GM19467 (cell line): ENCODE data around the gene RALGAPB.

Experiments used
- ATAC-seq: cut with Tn5 transposase; IDR thresholded peaks from one replicate; pipeline ENCODE4 v1.9.1; 2021; ENCODE audit warnings: mild to moderate bottlenecking, moderate library complexity; ENCODE audit not compliant: unreplicated experiment

Gene RALGAPB

GRCh38 chr20:38603286-38603685 lies 130.6 kb downstream of the RALGAPB start:
- no peak for ATAC-seq

DNA sequence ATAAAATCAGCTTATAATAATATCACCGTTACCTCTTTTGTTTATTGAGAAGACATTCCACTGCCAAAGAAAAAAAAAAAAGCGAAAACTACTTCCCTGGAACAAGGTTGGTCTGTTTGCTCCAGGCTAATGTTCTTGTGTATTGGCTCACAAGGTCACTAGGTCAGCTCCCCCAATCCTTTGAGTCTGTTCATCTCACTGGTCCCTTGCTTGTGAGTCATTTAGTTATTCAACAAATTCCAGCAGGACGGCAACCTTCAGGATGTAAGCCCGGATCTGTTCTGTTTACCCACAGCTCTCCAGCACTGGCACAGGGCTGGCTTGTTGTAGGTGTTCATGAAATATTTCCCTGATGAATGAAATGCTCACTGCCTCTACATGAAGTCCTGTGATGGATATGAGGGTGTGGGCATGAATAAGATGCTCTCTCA lies 132.2 kb downstream of the RALGAPB start:
- ATAC-seq: no peak

- ATAC-seq: no peak
Observed at GRCh38 chr20:38607351-38607750, 134.7 kb downstream of the RALGAPB start.

- no peak for ATAC-seq
Observed at GRCh38 chr20:38608188-38608587, 135.5 kb downstream of the RALGAPB start.

DNA sequence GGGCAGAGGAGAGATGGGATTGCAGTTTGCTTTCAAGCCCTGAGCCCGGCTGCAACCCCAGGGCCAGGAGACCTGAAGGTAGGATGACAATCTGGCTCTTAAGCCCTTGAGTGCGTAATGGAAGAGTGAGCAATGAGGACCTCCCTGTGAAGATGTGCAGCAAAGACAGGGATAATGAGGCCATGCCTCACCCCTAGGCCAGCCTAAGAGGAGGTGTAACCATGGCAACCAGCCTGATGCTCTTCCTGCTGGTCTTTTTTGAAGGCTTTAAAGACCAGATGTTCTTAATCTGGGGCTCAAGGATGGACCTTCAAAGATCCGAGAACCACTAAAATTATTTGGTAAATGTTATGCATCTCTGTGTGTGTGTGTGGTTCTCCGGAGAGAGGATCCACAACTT lies 137.2 kb downstream of the RALGAPB start:
- ATAC-seq: no peak

GRCh38 chr20:38610521-38610920 lies 137.9 kb downstream of the RALGAPB start:
- ATAC-seq: no peak

GRCh38 chr20:38612751-38613515 lies 140.3 kb downstream of the RALGAPB start:
- ATAC-seq: no peak

- no peak for ATAC-seq
Observed at GRCh38 chr20:38615283-38615682, 142.6 kb downstream of the RALGAPB start.

GRCh38 chr20:38616457-38616856 lies 143.8 kb downstream of the RALGAPB start:
- ATAC-seq: no peak

- no peak for ATAC-seq
Observed at GRCh38 chr20:38617011-38617829, 144.6 kb downstream of the RALGAPB start.

DNA sequence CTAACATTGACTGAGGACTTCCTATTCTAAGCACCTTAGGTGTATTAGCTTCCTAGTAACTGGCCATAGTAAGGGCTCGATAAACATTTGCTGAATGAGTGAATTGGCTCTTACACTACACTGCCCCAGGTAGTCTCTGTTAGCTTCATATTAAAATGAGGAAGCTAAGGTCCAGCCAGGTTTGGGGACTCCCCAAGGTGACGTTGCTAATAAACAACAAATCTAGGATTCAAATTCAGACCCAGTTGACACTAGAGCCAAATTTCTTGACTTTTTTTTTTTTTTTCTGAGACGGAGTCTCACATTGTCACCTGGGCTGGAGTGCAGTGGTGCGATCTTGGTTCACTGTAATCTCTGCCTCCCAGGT lies 145.2 kb downstream of the RALGAPB start:
- ATAC-seq: no peak

- ATAC-seq: no peak
Observed at GRCh38 chr20:38620441-38620840, 147.8 kb downstream of the RALGAPB start.

GRCh38 chr20:38623061-38623460 lies 150.4 kb downstream of the RALGAPB start:
- no peak for ATAC-seq

DNA sequence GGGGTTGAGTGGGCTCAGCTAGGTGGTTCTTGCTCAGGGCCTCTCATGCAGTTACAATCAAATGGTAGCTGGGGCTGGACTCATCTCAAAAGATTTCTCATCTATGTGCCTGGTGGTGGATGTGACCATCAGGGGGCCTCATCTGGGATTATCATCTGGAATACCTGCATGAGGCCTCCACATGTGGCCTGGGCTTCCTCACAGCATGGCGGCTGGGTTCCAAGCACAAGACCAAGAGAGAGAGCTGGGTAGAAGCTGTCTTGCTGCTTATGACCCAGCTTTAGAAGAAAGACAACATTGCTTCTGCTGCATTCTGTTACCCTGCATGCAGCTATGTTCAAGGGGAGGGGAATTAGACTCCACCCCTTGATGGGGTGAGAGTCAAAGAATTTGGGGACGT lies 151.4 kb downstream of the RALGAPB start:
- no peak for ATAC-seq

GRCh38 chr20:38625896-38626295 lies 153.3 kb downstream of the RALGAPB start:
- ATAC-seq: no peak

DNA sequence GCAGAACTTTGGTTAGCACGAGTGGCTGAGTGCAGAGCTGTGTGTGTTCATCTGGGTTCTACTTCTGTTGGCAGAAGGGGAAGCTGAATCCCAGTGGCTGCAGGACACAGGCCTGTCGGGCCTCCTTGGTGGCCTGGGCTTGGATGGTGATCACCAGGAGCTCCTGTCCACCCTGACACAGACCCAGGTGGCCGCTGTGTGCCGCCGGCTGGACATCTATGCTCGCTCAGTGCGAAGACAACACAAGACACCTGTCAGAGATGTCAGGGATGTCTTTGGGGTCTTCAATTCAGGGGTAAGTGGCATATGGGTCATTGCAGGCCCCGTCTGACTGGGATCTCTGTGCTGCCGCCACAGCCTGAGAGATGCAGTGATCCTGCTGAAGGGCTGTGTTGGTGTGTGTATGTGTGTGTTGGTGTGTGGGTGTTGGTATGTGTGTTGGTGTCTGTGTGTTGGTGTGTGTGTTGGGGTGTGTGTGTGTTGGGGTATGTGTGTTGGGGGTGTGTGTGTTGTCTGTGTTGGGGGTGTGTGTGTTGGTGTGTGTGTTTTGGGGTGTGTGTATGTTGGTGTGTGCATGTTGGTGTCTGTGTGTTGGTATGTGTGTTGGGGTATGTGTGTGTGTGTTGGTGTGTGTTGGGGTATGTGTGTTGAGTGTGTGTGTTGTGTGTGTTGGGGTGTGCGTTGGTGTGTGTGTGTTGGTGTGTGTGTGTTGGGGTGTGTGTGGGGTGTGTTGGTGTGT lies 154.4 kb downstream of the RALGAPB start:
- no peak for ATAC-seq
